Fibroblast of skin of back (primary cell): ENCODE data around the gene MEIS1. TPM values are rescaled to one million over a fixed set of nuclear protein-coding genes. Genes with fewer than 3 reads are reported as not detected.
"Not testable (repeated sequence)": the region's sequence is repeated elsewhere in the genome, so short reads cannot be mapped to it uniquely, and the experiment has no call there.

Experiments
- DNase-seq: peaks from one replicate; pipeline ENCODE4 v3.0.0-alpha.2; 2013
- polyA plus RNA-seq, 2 experiments: library from polyadenylated mRNA; unstranded; fragments of 120-200 nt; gene quantifications; one replicate each; pipeline ENCODE4 v1.2.1, GENCODE V29; 2013; ENCODE audit not compliant: insufficient read length in 2 of 2

Gene MEIS1
- polyA plus RNA-seq (2013, experiment 1 of 2; ENCODE audit: insufficient read length), result 19.3 TPM
- polyA plus RNA-seq (2013, experiment 2 of 2; ENCODE audit: insufficient read length), result 29.1 TPM

- peak; percentile 98 for DNase-seq
These were observed at the start of gene MEIS1 for GRCh38 chr2:66434679-66435548. TSS of gene MEIS1 (plus strand) at chr2:66435125. CDS start at chr2:66435857, 732 bp downstream.

- DNase-seq, result no peak
These were observed 47.7 kb upstream of the MEIS1 start for GRCh38 chr2:66387016-66387753.

GRCh38 chr2:66389651-66390131 lies 45.2 kb upstream of the MEIS1 start:
- peak; percentile 15 for DNase-seq

GRCh38 chr2:66390152-66390551 lies 44.8 kb upstream of the MEIS1 start:
- DNase-seq, result no peak

- DNase-seq, result no peak
These were observed 44.1 kb upstream of the MEIS1 start for GRCh38 chr2:66390811-66391210.

- not testable (repeated sequence) for DNase-seq
These were observed 43.7 kb upstream of the MEIS1 start for GRCh38 chr2:66391240-66391639.

- DNase-seq, result no peak
These were observed 29.5 kb upstream of the MEIS1 start for GRCh38 chr2:66405473-66405872.

GRCh38 chr2:66408905-66409304 lies 26.0 kb upstream of the MEIS1 start:
- DNase-seq, result no peak

GRCh38 chr2:66412874-66413273 lies 22.1 kb upstream of the MEIS1 start:
- peak; percentile 22 for DNase-seq

- DNase-seq, result no peak
These were observed 20.0 kb upstream of the MEIS1 start for GRCh38 chr2:66414896-66415295.

GRCh38 chr2:66418381-66418780 lies 16.5 kb upstream of the MEIS1 start:
- no peak for DNase-seq

GRCh38 chr2:66421612-66422011 lies 13.3 kb upstream of the MEIS1 start:
- DNase-seq, result no peak

- DNase-seq, result no peak
These were observed 11.4 kb upstream of the MEIS1 start for GRCh38 chr2:66423391-66424124.

GRCh38 chr2:66426244-66427111 lies 8.4 kb upstream of the MEIS1 start:
- no peak for DNase-seq

GRCh38 chr2:66427300-66427699 lies 7.6 kb upstream of the MEIS1 start:
- no peak for DNase-seq

GRCh38 chr2:66428986-66429612 lies 5.8 kb upstream of the MEIS1 start:
- DNase-seq, result peak; percentile 68

GRCh38 chr2:66429693-66430504 lies 5.0 kb upstream of the MEIS1 start:
- no peak for DNase-seq

GRCh38 chr2:66430505-66431273 lies 4.2 kb upstream of the MEIS1 start:
- DNase-seq, result no peak

- no peak for DNase-seq
These were observed 3.7 kb upstream of the MEIS1 start for GRCh38 chr2:66431274-66431642.
